ENCODE results near the gene TMEM135.
"Not testable (repeated sequence)": the region's sequence is repeated elsewhere in the genome, so short reads cannot be mapped to it uniquely, and the experiment has no call there.

Gene TMEM135

DNA sequence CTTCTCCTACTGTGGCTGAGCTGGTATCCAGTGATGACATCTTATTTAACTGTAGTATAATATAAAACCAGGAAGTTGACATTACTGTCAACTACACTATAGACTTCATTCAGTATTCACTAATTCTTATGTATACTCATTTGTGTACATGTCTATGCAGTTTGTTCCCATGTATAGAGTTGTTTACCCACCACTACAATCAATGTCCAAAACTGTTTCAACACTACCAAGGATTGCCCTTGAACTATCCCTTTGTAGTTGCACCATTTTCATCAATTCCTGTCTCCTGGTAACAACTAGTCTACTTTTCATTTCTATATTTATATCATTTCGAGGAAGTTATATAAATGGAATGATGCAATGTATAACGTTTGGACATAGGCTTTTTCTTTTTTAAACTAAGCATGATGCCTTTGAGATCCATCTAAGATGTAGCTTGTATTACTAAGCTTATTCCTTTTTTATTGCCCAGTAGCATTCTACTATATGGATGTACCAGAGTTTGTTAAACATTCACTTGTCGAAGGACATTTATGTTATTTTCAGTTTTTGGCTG, 39.2 kb downstream of the TMEM135 start:
- DNase-seq (ENCODE audit: low spot score), result no peak

DNA sequence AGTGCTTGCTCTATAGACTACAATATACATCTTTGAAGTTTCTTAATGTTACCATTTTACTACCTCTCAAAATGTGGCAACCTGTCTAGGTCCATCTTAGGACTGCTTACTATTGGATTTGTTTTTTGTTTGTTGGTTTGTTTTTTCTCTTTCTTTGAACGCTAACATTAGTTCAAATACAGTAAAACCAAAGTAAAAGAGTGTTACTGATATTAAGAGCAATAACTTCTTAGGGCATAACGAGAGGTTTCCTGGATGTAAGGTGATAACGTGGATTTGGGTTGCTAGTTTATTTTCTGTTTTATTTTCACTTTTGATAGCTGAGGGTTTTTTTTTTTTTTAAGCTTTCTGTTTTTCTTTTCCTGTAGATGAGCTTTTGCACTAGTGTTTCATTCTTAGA, 43.6 kb downstream of the TMEM135 start:
- DNase-seq (ENCODE audit: low spot score), result no peak

DNA sequence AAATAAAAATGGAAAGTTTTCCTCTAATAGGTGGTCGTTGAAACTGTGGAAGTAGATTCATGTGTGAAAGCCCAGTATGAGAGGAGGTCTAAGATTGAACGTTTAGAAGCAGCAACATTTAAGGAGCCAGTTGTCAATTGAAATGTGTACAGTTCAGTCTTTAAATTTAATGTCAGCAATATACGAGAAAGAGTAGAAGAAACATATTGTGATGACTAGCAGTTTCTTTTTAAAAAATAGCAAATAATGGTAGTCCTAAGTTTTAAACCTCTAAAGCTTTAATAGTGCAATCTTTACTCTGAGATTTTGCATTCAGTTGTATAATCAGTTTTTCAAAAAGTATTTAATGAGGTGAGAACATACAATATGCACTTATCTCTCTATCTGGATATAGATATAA, 44.9 kb downstream of the TMEM135 start:
- DNase-seq (ENCODE audit: low spot score), result no peak

DNA sequence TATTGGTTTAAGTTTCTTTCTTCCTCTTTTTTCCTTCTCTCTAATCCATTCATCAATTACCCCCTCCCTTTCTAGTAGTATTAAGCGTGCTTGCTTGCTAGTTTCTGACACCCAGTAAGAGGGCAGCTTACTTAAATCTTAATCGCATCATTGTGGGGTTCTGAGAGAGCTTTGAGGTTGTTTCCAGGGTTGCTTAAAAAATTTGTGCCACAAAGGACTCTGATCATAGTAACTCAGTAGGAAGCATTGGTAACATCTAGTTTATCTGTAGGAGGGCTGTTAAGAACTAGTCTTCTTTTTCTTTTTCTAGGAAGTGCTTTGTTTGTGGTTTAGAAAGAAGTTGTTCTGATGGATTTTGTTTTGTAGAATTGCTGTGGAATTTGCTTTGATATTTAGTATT, 45.3 kb downstream of the TMEM135 start:
- DNase-seq (ENCODE audit: low spot score), result no peak

DNA sequence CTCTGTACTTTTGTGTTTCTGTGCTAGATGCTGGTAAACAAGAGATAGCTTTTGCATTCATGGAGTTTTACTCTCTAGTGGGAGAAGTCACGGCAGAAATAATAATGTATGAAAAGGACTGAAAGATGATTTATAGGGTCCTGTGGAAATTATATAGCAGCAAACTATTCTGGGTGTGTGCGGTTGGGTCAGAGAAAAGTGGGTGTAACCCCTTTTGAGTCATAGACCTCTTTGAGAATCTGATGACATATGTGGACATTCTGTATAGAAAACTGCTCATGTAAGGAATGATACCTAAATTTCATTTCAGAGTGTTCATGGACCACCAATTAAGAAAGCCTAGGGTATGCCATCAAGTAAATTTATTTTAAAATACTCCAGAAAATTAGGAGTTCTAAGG, 54.4 kb downstream of the TMEM135 start:
- no peak for DNase-seq (ENCODE audit: low spot score)

DNA sequence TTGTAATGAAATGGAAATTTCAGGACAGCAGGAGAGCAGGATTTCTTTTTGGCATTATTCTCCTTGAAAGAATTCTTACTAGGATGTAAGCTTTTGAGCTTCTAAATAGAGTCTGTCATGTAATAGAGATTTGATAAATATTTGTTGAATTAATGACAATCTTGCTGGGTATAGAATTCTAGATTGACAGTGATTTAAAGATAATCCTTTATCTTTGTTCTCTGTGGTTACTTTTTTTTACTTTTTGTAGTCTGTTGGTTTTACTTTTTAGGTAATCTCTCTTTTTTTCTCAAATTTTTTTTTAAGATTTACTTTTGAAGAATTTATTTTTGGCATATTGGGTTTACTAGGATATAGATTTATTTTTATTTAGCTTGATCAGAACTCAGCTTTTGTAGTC, 54.8 kb downstream of the TMEM135 start:
- no peak for DNase-seq (ENCODE audit: low spot score)

DNA sequence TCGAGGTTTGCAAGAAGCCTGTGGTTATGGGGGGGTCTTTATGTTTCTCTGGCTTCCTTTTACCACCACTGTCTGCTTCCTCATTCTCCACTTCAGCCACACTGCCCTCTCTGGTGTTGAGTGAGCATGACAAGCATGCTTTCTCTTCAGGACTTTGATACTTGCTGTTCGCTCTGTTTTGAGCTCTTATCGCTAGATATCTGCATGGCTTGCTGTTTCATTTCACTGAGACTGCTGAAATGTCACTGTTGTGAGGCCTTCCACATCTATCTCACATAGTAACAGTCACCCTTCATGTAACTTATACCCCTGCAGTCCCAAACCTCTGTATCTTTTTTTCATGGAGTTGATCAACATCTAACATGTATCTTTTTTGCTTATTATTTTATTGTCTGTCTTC, 59.8 kb downstream of the TMEM135 start:
- peak; percentile 21 for DNase-seq (ENCODE audit: low spot score)

DNA sequence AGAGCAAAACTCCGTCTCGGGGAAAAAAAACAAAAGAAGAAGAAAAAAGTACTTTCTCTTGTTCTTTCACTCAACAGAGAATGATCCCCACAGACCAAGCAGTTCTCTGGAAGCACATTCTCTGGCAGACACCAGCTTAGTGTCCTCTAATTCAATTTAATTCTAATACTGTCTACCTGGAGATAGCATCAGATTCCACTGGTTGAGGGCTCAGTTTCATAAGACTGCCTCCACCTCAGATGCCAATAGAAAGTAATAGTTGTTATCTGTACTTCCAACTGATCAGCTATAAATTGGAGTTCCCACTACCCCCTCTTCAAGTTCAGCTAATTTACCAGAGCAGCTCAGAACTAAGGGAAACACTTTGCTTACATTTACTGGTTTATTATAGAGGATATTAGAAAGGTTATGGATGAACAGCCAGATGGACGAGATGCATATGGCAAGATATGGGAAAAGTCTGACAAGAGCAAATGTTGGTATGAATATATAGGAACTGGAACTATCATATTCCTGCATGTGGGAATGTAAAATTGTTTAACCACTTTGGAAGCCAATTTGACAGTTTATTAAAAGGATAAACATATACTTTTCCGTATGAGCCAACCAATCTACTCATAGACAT, 64.3 kb downstream of the TMEM135 start:
- DNase-seq (ENCODE audit: low spot score), result no peak

DNA sequence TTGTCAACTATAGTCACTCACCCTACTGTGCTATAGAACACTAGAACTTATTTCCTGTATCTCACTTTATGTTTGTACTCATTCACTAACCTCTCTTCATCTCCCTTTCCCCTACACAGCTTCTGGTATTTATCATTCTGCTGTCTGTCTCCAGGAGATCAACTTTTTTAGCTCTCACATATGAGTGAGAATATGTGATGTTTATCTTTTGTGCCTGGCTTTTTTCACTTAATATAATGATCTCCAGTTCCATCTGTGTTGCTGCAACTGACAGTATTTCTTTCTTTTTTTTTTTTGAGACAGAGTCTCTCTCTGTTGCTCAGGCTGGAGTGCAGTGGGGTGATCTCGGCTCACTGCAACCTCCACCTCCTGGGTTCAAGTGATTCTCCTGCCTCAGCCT, 68.1 kb downstream of the TMEM135 start:
- DNase-seq (ENCODE audit: low spot score), result not testable (repeated sequence)

DNA sequence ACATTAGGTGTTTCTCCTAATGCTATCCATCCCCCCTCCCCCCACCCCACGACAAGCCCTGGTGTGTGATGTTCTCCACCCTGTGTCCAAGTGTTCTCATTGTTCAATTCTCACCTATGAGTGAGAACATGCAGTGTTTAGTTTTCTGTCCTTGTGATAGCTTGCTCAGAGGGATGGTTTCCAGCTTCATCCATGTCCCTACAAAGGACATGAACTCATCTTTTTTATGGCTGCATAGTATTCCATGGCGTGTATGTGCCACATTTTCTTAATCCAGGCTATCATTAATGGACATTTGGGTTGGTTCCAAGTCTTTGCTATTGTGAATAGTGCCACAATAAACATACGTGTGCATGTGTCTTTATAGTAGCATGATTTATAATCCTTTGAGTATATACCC, 69.6 kb downstream of the TMEM135 start:
- not testable (repeated sequence) for DNase-seq (ENCODE audit: low spot score)

DNA sequence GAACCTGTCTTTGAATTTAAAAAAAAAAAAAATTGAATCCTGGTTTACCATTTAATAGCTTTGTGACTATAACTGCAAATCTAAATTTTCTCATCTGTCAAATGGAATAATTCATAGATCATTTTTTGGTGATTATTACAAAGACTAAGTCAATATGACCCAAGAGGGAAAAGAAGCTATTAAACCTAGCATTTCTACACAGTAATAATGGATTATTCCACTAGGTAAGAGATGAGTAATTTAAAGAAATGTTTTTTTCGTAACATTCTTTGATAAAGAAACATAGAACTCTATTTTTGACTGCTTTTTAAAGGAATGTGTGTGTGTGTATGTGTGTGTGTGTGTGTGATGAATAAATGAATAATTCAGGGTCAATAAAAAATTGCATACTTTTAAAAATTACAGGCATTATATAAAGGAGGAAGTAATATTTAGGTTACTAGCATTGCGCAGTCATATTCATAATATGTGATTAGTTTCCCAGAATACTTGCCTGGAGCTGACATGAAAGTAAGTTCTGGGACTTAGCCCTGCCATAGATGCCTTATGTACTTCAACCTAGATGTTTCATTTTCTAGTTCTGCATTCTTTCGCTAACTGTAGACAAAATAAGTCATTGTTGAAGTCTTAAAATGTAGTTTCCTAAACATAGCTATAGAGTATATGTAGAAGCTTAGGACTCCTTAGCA, 72.9 kb downstream of the TMEM135 start:
- DNase-seq (ENCODE audit: low spot score), result no peak

DNA sequence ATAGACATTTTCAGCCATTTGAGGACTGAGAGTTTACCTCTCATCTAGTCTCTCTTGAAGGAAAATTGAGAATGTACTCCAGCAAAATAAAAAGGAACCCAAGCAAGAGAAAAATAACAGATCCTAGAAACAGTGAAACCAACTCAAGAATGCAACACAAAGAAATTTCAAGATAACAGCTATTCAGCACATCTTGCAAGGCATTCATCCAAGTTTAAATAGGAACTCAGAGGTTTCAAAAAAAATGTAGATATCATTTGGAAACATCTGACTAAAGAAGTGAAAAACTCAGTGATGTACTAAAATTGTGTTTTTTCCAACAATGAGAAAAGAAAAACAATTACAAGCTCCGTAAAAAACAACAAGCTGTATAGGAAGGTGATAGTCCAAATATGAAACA, 76.4 kb downstream of the TMEM135 start:
- DNase-seq (ENCODE audit: low spot score), result no peak

DNA sequence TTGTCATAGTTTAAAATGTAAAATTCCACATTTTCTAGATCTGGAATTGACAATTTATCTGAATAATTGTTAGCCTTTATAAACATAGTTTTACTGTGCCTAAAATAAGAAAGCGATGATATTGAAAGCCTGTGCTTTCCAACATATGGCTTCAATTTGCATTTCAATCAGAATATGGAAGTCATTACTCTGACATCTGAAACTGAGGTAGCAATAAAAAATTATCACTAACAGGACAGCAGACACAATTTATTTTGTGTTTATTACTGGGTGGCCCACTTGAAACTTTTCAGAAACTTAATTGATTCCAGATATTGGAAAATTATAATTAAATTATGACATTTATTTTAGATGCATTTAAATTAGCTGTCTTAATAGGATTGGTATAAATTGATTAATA, 78.5 kb downstream of the TMEM135 start:
- no peak for DNase-seq (ENCODE audit: low spot score)

DNA sequence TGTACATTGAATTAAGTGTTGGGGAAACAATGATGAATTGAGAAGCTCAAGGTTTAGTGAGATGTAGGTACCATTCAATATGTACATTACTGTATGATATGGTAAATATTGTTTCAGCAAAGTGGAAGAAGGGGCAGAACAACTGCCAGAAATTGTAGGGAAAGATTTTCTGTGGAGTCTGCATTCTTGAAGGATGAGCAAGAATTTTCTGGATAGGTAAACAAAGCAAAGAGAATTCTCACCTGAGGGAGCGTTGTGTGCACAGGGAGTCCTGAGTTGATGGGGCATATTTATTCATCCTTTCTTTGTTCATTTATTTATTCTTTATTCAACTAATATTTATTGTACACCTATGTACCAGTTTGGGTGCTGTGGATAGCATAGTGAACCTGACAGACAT, 83.2 kb downstream of the TMEM135 start:
- DNase-seq (ENCODE audit: low spot score), result no peak

DNA sequence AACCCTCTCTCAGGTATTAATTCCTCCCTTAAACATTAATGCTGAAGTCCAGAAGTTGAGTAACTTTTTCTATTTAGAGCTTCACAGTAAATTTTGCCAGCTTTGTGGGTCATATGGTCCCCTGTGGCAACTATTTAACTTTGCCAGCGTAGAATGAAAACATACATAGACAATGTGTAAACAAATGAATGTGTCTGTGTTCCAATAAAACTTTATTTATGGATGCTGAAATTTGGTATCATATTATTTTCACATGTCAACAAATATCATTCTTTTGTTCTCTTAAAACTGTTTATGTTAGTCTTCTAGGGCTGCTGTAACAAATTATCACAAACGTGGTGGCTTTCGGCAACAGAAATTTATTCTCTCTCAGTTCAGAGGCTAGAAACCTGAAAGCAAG, 85.1 kb downstream of the TMEM135 start:
- DNase-seq (ENCODE audit: low spot score), result no peak

DNA sequence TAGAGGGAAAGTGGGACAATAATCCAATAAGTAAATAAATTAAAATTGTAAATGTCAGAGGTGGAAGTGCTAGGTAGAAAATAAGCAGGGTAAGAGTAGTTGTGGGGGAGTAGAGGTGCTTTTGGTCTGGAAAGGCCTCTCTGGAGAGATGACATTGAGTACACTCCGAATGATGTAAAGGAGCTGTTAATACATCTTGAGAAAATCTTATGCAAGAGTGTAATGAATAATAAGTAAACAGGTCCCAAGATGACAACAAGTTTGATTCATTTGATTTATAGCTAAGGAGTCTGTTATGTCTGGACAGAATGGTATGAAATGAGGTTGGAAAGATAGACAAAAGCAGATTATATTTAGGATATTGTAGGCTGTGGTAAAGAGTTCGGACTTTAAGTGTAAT, 87.5 kb downstream of the TMEM135 start:
- DNase-seq (ENCODE audit: low spot score), result no peak

DNA sequence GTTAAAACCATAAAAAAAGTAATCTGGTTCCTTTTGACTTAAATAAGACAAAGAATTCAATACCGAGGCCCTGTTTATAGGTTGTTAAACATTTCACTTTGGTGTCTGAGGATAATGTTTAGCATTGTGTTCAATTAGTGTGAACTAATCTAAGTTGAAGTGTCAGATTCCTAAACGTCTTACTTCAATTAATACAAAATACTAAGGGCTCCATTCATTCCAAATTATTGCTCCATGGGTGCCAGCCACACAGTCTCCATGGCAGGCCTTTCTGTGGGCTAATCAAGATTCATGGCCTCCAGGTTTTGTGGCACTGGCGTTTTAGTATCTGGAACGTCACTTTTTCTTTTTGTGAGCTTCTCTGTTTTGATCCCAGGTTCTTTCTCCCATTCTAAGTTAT, 89.4 kb downstream of the TMEM135 start:
- no peak for DNase-seq (ENCODE audit: low spot score)

DNA sequence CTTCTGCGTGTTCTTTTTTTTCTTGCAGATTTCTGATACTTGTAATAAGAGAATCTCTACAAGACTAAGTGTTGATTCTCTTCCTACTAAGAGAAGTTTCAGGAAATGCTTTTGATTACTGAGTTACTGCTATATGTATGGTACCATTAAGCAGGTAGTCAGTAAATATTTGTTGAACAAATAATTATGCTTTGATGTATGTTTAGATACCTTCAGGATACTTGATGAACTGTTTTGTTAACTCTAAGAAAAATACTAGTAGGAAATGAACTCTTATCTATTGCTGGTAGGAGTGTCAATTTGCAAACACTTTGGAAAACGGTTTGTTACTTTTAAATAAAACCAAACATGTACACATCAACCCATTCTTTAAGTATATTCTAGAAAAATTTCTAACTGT, 90.6 kb downstream of the TMEM135 start:
- no peak for DNase-seq (ENCODE audit: low spot score)

DNA sequence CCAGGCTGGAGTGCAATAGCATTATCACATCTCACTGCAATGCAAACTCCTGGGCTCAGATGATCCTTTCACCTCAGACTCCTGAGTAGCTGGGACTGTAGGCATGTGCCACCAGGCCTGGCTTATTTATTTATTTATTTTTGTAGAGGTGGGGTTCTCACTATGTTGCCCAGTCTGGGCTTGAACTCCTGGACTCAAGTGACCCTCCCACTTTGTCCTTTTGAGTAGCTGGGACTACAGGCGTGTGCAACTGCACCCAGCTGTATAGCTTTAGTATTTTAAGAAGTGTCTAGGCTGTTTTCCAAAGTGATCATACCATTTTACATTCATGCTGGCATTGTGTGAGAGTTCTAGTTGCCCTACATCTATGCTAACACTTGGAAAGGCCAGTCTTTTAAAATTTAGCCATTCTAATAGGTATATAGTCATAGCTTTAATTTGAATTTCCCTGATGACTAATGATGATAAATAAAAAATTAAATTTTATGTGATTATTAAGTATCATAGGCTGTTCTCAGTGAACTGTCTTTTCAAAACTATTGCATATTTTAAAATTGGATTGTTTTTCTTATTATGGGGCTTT, 96.9 kb downstream of the TMEM135 start:
- DNase-seq (ENCODE audit: low spot score), result no peak

DNA sequence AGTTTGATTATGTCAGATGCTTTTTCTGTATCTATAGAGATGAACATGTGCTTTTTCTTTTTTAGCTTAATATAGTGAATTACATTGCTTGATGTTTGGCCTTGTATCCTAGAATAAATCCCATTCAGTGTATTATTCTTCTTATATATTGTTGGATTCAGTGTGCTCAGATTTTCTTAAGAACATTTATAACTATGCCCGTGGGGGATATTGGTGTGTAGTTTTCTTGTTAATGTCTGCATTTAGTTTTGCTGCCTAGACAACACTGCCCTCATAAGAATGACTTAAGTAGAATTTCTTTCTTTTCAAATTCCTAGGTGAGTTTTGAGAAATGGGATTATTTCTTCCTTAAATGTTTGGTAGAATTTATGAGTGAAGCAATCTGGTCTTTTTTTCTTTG, 98.5 kb downstream of the TMEM135 start:
- no peak for DNase-seq (ENCODE audit: low spot score)

DNA sequence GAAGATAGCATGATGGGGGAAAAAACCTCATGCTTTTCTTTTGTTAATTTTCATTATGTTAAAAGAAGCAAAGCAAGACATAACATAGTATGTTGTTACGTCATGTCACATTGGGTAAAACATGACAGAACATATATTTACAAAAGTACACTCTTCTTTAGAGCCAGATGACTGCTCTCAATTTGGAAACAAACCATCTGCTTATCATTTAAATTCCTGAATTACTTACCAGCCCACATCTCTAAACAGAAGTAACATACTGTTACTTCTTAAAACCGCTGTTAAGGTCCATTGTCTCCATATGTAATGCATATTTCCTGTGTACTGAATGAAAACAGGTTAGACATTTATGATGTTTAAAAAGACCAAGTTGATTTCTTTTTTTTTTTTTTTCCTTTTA, 100.0 kb downstream of the TMEM135 start:
- DNase-seq (ENCODE audit: low spot score), result no peak

DNA sequence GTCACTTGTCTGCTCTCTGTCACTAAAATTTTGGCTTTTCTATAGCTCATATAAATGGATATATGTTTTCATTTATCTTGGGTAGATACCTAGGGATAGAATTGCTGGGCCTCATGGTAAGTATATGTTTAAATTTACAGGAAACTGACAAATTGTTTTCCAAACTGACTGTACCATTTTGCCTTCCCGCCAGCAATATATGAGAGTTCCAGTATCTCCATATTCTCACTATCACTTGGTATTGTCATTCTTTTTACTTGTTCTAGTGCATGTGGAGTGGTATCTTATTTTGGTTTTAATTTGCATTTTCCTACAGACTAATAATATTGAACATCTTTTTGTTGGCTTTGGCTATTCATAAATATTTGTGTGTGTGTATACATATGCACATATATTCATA, 101.7 kb downstream of the TMEM135 start:
- no peak for DNase-seq (ENCODE audit: low spot score)

DNA sequence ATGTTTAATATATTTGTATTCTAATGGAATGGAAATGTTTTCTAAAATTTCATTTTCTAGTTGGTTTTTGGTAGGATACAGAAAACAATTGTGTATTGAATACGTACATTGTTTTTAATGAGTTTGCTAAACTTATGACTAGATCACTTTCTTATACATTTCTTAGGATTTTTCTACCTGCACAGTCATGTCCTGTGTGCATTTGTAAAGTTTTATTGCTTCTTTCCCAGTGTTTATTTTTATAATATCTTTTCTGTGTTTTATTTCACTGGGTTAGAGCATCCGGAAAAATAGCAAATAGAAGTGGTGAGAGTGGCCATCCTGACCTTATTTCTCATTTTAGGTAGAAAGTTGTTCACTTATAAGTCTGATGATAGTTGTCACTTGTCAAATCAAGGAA, 103.6 kb downstream of the TMEM135 start:
- no peak for DNase-seq (ENCODE audit: low spot score)

Measured in AG08396 (cell line).